Loucy (cell line): Measurements from ENCODE around the gene HIRA.

ENCODE experiments used
- H2AFZ ChIP-seq: fragments of 200-600 bp; sonication (generic); 2 replicates; pipeline ENCODE4 v1.6.0; 2016; ENCODE audit warnings: antibody characterized with exemption, mild to moderate bottlenecking, low read length, moderate library complexity
- H3F3A ChIP-seq: fragments of 200-600 bp; 2 replicates; pipeline ENCODE4 v1.6.0; 2016; ENCODE audit warnings: antibody characterized with exemption, low read depth, mild to moderate bottlenecking
- H3K27me3 ChIP-seq: fragments of 200-600 bp; sonication (generic); 2 replicates; pipeline ENCODE4 v1.6.1; 2014; ENCODE audit warnings: low read length, mild to moderate bottlenecking; ENCODE audit not compliant: insufficient read depth, poor library complexity, severe bottlenecking
- H3K36me3 ChIP-seq: fragments of 200-600 bp; sonication (generic); 2 replicates; pipeline ENCODE4 v1.6.1; 2016; ENCODE audit warnings: low read length; ENCODE audit not compliant: insufficient read depth
- H3K4me1 ChIP-seq: fragments of 200-600 bp; sonication (generic); 2 replicates; pipeline ENCODE4 v1.5.1; 2014; ENCODE audit warnings: low read length, mild to moderate bottlenecking; ENCODE audit not compliant: insufficient read depth, poor library complexity, severe bottlenecking
- H3K4me2 ChIP-seq: fragments of 200-600 bp; sonication (generic); 2 replicates; pipeline ENCODE4 v1.6.0; 2014; ENCODE audit warnings: antibody characterized with exemption, low read length, low read depth, mild to moderate bottlenecking; ENCODE audit not compliant: poor library complexity, severe bottlenecking
- H3K4me3 ChIP-seq: fragments of 200-600 bp; sonication (generic); 2 replicates; pipeline ENCODE4 v1.5.1; 2014; ENCODE audit warnings: low read length, mild to moderate bottlenecking, mixed read lengths; ENCODE audit not compliant: poor library complexity, severe bottlenecking
- H3K79me2 ChIP-seq: fragments of 200-600 bp; sonication (generic); 2 replicates; pipeline ENCODE4 v1.6.1; 2014; ENCODE audit warnings: low read length; ENCODE audit not compliant: insufficient read depth
- H3K9ac ChIP-seq: fragments of 200-600 bp; sonication (generic); 2 replicates; pipeline ENCODE4 v1.6.0; 2014; ENCODE audit warnings: mild to moderate bottlenecking, low read depth, low read length, moderate library complexity; ENCODE audit not compliant: poor library complexity, severe bottlenecking
- H3K9me2 ChIP-seq: fragments of 200-600 bp; sonication (generic); replicated peaks from 2 replicates; pipeline ENCODE4 v1.6.1; 2016; ENCODE audit warnings: low read depth, low read length, mixed read lengths
- H3K9me3 ChIP-seq: fragments of 200-600 bp; sonication (generic); 2 replicates; pipeline ENCODE4 v1.6.1; 2014; ENCODE audit warnings: mild to moderate bottlenecking, antibody characterized with exemption, low read length, low read depth; ENCODE audit not compliant: insufficient read depth
- H4K20me1 ChIP-seq: fragments of 200-600 bp; sonication (generic); 2 replicates; pipeline ENCODE4 v1.6.0; 2014; ENCODE audit warnings: antibody characterized with exemption, low read length, mild to moderate bottlenecking; ENCODE audit not compliant: insufficient read depth, poor library complexity, severe bottlenecking
- EZH2phosphoT487 ChIP-seq: fragments of 200-600 bp; IDR thresholded peaks from 2 replicates; pipeline ENCODE4 v1.6.1; 2018; ENCODE audit warnings: antibody characterized with exemption, mild to moderate bottlenecking, moderate library complexity, borderline replicate concordance
- TF ChIP-seq, protein P1 (sequence below): fragments of 200-600 bp; sonication (generic); conservative IDR thresholded peaks from 2 replicates; pipeline ENCODE4 v1.5.1; 2014; ENCODE audit warnings: mild to moderate bottlenecking, antibody characterized with exemption, low read length

Gene HIRA

GRCh38 chr22:19472233-19472632 lies 40.7 kb upstream of the HIRA start:
- Histone ChIP-seq H3K4me1 (peaks cover 11% of the 10 kb centered on the region), H3K36me3 (peaks cover 62% of the 10 kb centered on the region; the same call in 1 of the 2 replicates), H3F3A (no peaks in the 10 kb centered on the region), H3K79me2 (peaks cover 25% of the 10 kb centered on the region), H3K9me3 (no peaks in the 10 kb centered on the region), H2AFZ (no peak overlapping the region), H4K20me1 (peaks cover 4% of the 10 kb centered on the region), H3K9ac (no peak overlapping the region), H3K4me3 (no peak overlapping the region), H3K9me2 (no peaks in the 10 kb centered on the region), H3K4me2 (no peak overlapping the region), H3K27me3 (no peaks in the 10 kb centered on the region)
- TF ChIP-seq EZH2phosphoT487 = no peak
- TF ChIP-seq, protein P1, sequence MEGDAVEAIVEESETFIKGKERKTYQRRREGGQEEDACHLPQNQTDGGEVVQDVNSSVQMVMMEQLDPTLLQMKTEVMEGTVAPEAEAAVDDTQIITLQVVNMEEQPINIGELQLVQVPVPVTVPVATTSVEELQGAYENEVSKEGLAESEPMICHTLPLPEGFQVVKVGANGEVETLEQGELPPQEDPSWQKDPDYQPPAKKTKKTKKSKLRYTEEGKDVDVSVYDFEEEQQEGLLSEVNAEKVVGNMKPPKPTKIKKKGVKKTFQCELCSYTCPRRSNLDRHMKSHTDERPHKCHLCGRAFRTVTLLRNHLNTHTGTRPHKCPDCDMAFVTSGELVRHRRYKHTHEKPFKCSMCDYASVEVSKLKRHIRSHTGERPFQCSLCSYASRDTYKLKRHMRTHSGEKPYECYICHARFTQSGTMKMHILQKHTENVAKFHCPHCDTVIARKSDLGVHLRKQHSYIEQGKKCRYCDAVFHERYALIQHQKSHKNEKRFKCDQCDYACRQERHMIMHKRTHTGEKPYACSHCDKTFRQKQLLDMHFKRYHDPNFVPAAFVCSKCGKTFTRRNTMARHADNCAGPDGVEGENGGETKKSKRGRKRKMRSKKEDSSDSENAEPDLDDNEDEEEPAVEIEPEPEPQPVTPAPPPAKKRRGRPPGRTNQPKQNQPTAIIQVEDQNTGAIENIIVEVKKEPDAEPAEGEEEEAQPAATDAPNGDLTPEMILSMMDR = no peak

- peaks cover 68% of the 10 kb centered on the region; the same call in 1 of the 2 replicates for H3K36me3 ChIP-seq
- H3K4me1 ChIP-seq = peaks cover 8% of the 10 kb centered on the region
Observed at GRCh38 chr22:19471572-19471971, 40.0 kb upstream of the HIRA start.

GRCh38 chr22:19470010-19470409 lies 38.5 kb upstream of the HIRA start:
- Histone ChIP-seq H3K27me3 (no peaks in the 10 kb centered on the region), H2AFZ (no peak overlapping the region), H3K4me1 (no peaks in the 10 kb centered on the region), H3K79me2 (peaks cover 5% of the 10 kb centered on the region), H4K20me1 (no peaks in the 10 kb centered on the region), H3K9me2 (no peaks in the 10 kb centered on the region), H3K9me3 (no peaks in the 10 kb centered on the region), H3F3A (no peaks in the 10 kb centered on the region), H3K9ac (no peak overlapping the region), H3K4me2 (no peak overlapping the region), H3K36me3 (peaks cover 84% of the 10 kb centered on the region; the same call in 1 of the 2 replicates), H3K4me3 (no peak overlapping the region)
- TF ChIP-seq, protein P1 = no peak
- TF ChIP-seq EZH2phosphoT487 = no peak

More at GRCh38 chr22:19471572-19471971, 40.0 kb upstream of the HIRA start:
- H3K4me3 ChIP-seq = no peak overlapping the region
- no peak for TF ChIP-seq EZH2phosphoT487
- TF ChIP-seq, protein P1 = no peak
- no peak overlapping the region for H3K4me2 ChIP-seq
- no peak overlapping the region for H3K9ac ChIP-seq
- H3K9me3 ChIP-seq = no peaks in the 10 kb centered on the region
- H3K27me3 ChIP-seq = no peaks in the 10 kb centered on the region
- H3K79me2 ChIP-seq = peaks cover 21% of the 10 kb centered on the region
- H3F3A ChIP-seq = no peaks in the 10 kb centered on the region
- no peak overlapping the region for H2AFZ ChIP-seq
- H4K20me1 ChIP-seq = peaks cover 4% of the 10 kb centered on the region
- no peaks in the 10 kb centered on the region for H3K9me2 ChIP-seq
